GM21447 (cell line): Measurements from ENCODE around the gene SLC23A2.
A peak's percentile ranks its signal among the peaks of the same experiment; 100 is the strongest.

ENCODE experiments used
- ATAC-seq: cut with Tn5 transposase; IDR thresholded peaks from one replicate; pipeline ENCODE4 v1.9.1; 2021; ENCODE audit not compliant: unreplicated experiment

Gene SLC23A2

DNA sequence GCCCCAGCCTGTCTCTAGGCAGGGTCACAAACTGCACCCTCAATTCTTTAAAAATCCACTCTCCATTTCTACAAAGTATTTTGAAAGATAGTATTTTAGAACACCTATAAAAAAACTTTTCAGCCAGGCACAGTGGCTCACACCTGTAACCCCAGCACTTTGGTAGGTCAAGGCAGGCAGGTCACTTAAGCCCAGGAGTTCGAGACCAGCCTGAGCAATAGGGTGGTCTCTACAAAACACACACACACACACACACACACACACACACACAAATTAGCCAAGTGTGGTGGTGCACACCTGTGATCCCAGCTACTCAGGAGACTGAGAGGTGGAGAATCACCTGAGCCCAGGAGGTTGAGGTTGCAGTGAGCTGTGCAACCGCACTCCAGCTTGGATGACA is 30.2 kb downstream of the SLC23A2 start:
- no peak for ATAC-seq

- ATAC-seq: no peak
Measured at GRCh38 chr20:4967752-4968477, 33.4 kb downstream of the SLC23A2 start.

DNA sequence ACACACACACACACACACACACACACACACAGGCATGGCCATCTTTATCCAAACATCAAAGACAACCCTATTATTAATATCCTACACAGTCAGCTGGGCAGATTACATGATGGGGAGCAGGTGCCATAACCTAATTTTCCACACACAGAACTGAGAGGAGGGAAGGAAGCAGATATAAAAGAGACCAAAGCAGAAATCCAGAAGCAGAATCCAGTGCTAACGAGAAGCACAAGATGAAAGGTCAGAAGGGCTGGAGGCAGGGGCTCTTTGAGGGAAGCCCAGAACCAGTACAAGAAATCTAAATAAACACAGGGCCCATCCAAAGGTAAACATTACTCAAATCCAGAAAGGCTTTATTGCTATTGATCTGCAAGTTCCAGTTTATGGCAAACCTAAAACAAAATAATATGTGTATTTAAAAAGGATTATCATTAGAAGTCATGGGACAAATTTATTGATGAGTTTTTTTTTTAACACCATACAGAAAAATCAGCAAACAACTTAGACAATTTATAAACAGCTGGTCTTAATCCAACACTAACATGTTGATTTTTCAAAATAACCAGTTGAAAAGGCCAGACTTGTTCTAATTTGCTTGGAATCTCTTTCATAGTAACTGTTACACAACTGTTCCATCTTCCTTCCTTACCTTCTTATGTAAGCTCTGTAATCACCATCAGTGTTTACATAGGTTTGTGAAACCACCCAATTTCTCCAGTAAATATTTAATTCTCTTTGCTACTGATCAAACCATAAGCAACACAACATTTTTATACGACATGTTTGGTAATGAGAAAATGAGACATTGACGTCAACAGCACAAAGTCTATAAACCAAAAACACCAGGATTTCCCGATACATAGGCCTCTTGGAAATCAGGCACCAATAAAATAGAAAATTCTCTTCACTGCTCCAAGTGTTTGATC is 34.2 kb downstream of the SLC23A2 start:
- ATAC-seq: no peak

GRCh38 chr20:4962241-4962855 is 39.0 kb downstream of the SLC23A2 start:
- no peak for ATAC-seq

GRCh38 chr20:4961746-4962145 is 39.6 kb downstream of the SLC23A2 start:
- no peak for ATAC-seq

- no peak for ATAC-seq
Measured at GRCh38 chr20:4959592-4959991, 41.7 kb downstream of the SLC23A2 start.

DNA sequence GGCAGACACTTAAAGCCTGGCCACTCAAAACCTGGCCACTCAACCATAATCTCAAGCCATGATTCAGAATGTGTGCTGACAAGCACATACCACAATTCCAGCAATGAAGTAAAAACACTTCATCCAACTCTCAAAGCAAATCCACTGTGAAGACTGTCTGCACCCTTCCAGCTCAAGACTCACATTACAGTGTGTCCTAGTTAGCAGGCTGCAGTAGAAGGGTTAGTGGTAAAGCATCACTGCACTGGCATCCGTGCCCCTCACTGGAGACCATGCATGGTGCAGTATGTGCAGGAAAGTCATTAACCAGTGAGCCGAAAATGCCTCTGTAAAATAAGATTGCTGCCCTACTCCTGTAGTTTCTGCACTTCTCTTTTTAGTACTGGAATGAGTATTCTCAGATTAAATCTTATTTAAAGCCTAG is 43.4 kb downstream of the SLC23A2 start:
- no peak for ATAC-seq

DNA sequence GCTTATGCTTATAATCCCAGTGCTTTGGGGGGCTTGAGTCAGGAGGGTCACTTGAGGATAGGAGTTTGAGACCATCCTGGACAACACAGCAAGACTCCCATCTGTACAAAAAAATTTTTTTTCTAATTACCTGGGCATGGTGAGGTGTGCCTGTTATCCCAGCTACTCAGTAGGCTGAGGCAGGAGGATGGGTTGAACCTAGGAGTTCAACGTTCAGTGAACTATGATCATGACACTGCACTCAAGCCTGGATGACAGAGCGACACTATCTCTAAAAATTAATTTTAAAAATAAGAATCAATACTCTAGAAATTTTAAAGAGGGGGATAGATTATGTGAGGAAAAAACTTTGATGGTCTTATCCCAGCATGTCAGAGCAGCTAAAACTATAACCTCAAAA is 44.1 kb downstream of the SLC23A2 start:
- ATAC-seq: no peak

GRCh38 chr20:4956200-4956810 is 45.0 kb downstream of the SLC23A2 start:
- ATAC-seq: no peak

DNA sequence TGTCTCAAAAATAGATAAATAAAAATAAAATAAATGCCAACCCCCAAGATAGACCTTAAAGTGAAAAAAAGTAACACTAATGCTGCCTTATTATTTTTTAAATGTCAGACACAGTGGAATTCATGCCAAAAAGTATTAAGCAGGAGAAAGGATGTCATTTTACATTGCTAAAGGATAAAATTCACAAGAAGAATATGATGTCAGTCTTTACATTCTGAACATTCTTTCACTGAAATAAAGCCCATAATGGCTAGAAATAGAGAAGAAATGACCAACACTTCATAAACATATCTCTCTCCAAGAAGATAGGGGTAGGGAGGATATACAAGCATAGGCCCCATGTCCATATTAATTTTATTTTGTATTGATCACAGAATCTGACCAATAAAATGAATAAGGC is 47.4 kb downstream of the SLC23A2 start:
- no peak for ATAC-seq

GRCh38 chr20:4952229-4952628 is 49.1 kb downstream of the SLC23A2 start:
- ATAC-seq: no peak

DNA sequence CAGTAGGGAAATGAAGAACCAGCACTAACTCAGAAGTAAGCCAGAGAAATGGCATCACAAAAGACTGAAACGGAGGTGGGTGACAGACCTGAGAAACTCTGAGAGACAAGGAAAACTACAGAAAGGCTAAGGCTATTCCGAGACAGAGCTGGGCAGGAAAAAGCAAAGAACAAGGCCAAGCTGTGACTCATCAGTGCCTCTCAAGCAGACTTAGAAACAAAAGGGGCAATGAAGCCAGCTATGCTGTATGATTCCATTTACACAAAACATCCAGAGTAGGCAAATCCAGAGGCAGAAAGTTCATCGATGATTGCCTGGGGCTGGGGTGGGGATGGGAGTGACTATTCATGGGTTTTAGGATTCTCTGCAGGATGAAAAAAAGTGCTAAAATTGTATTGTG is 50.0 kb downstream of the SLC23A2 start:
- no peak for ATAC-seq

GRCh38 chr20:4950841-4951240 is 50.5 kb downstream of the SLC23A2 start:
- no peak for ATAC-seq

- no peak for ATAC-seq
Measured at GRCh38 chr20:4950437-4950836, 50.9 kb downstream of the SLC23A2 start.

DNA sequence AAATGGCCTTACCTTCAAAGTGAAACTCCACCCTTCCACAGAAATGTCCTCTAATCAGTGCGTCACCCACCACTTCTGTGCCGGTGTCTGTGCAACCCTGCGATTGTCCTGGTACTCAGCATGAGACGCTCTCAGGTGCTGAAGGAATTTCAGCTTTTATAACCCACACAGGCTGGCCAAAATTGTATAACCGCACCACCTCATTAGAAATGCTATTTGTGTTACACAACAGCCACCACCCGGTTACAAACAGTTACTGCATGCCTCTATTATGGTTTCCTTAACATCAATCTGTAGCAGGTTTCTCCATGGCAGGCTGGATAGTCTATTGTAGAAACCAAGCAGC is 51.5 kb downstream of the SLC23A2 start:
- ATAC-seq: peak; percentile 85

DNA sequence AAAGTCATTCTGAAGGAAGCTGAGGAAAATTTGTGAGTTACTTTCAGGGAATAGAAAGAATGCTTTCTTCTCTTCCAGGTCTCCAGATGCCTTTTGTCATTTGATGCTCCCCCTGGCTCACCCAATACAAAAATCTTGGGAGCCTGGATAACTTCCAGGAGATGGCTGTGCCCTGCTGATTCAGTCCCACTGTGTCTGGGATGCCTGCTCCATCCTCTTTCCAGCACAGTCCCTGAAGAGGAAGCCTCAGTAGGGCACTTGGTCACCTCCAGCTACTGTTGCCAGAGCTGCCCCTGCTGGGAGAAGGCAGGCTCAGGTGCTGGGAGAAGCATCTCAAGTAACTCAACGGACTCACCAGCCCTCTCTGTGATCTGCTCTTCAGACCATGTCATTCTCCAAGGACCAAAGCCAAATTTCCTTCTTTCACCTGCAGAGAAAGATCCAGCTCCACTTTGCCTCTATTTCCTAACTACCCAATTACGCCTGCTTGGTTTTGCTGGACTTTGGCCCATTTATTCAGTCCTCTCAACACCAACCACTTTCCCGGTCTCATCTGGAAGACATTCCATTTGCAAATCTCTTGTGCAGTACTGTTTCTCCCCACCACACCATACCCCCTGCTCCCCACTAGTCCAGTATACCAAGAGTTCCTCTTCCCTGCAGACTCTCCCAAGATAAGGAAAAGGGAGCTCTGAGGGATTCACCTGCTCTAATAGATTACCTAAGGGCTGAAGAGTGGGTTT is 53.3 kb downstream of the SLC23A2 start:
- no peak for ATAC-seq

DNA sequence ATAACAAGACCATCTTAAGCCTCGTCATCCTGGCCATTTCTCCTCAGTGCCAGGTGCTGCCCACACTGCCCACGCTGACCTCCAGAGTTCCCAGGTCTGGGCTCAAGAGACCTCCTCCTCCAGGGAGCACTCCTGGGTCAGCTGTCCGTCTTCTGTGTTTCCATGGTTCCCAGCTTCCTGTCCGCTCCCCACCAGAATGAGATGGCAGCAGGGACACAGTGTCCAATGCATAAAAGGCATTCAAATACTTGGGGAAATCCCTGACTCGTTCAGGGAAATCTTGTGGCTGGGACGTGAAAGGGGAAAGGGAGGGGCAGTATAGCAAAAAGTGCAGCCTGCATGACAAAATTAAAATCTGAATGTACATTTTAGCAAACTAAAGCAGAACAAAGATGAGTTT is 54.3 kb downstream of the SLC23A2 start:
- ATAC-seq: no peak

GRCh38 chr20:4946585-4946984 is 54.7 kb downstream of the SLC23A2 start:
- ATAC-seq: no peak

DNA sequence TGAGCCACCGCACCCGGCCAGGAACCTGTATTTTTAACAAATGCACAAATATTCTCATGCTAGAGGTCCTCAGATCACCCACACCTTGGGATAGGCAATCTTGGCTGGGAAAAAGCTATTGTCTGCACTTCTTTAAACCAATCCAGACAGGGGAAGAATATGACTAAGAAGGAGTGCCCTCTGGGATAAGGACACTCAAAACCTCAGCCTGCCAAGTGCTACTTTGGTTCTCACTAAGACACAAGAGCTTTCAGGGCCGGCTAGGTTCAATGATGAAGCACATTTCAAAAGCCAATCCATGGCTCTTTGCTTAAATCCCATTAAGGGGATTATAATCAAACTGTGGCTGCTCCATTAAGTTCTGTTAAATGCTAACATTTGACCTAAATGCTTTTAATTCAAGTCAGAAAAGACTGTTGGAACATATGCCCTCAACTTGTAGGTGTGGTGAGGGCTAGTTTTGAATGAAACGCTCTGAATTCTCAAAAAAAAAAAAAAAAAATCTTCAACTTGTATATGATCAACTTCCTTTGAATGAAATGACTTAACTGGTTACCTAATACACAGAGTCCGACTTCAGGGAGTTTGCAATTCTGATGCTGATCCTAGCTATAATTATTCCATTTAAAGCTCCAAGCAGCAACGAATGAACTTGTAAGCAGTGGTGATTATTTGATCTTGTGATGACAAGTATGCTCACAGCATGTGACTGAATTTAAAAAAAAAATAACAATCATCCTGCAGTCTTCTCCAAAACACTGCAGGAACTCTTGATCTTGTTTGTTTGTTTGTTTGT is 56.6 kb downstream of the SLC23A2 start:
- ATAC-seq: no peak

DNA sequence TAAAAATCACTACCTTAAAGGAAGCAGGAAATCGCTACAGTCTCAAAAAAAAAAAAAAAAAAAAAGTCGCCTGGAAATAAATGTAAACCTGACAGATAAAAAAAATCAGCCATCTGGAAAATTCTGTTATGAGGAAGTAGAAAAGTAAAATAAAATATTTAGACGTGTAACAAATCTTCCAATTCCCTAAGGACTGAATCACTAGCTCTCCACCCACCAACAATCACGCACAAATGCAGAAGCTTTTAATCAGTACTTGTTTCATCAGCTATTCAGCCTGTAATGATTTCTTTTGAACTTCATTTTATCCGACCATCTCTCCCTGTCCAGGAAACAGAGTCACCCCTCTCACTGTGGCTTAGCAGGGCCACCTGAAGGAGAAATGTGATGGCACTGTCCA is 59.0 kb downstream of the SLC23A2 start:
- ATAC-seq: no peak
